ENCODE data around the gene PLXDC2.

- TF ChIP-seq, protein P1, sequence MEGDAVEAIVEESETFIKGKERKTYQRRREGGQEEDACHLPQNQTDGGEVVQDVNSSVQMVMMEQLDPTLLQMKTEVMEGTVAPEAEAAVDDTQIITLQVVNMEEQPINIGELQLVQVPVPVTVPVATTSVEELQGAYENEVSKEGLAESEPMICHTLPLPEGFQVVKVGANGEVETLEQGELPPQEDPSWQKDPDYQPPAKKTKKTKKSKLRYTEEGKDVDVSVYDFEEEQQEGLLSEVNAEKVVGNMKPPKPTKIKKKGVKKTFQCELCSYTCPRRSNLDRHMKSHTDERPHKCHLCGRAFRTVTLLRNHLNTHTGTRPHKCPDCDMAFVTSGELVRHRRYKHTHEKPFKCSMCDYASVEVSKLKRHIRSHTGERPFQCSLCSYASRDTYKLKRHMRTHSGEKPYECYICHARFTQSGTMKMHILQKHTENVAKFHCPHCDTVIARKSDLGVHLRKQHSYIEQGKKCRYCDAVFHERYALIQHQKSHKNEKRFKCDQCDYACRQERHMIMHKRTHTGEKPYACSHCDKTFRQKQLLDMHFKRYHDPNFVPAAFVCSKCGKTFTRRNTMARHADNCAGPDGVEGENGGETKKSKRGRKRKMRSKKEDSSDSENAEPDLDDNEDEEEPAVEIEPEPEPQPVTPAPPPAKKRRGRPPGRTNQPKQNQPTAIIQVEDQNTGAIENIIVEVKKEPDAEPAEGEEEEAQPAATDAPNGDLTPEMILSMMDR (IDR thresholded peaks at IDR 0.05): no peak
- no peak for TF ChIP-seq POLR2A (IDR thresholded peaks at IDR 0.05)
Observed at GRCh38 chr10:19812976-19813375, 3.3 kb upstream of the PLXDC2 start.
